ENCODE data around the gene SARDH. TPM values are rescaled to one million over a fixed set of nuclear protein-coding genes. Genes with fewer than 3 reads are reported as not detected.
A peak's percentile ranks its signal among the peaks of the same experiment; 100 is the strongest.

Gene SARDH
- total RNA-seq, 1 experiment from 2014 or later: 5.3 TPM

DNA sequence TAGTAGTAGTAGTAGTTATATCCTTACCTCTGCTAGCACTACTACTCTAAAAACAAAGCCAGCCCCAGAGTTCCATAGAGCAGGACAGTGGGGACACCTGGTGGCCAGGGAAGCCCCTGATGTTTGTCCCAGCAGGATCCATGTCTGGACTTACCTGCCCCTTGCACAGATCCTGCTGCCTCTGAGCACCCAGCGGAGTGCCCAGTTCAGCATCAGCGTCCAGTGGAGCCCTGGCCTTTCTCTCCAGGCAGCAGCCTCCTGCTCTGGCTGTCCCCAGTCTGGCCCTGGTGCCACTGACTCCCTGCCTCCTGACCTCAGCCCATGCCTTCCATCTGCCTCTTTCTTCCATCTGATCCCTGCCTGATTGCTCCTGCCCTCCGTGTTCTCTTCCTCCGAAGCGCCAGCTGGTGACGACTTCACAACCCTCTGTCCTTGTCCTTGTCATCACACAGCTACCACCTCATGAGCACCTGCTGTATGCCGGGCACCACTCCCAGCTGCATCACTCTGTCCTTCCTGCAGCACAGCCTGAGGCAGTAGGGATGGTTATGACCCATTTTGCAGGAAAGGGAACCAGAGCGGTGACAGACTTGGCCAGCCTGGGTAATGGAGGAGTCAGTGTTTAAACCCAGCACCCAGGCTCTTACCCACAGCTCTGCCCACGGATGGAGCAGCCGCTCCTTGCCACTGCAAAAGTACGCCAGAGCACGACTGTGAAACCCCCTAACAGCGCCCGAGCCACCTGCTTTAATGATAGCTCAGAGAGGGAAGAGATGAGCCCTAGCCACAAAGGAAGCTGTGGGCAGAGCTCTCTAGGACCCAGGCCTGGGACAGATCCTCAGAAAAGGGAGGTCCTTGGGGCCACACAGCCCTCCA, 11.5 kb downstream of the SARDH start:
- peak; percentile 68 for DNase-seq
- peaks cover 3 to 4% of the 10 kb centered on the region in 2 experiments; a peak in 4 of 5 replicates for H3K9me3 Mint-ChIP-seq

More for the DNA sequence above, 11.5 kb downstream of the SARDH start:
- Histone ChIP-seq H3K9me3 (ENCODE audit: control insufficient read depth, low read depth, low read length) (no peaks in the 10 kb centered on the region), H4K5ac (ENCODE audit: insufficient read length, low read depth, low read length) (no peak overlapping the region), H3K56ac (ENCODE audit: insufficient read length, low read depth, low read length) (no peak overlapping the region), H3K23ac (ENCODE audit: insufficient read length, low read depth, low read length) (no peak overlapping the region), H2BK15ac (ENCODE audit: low read depth, low read length) (no peak overlapping the region), H4K20me1 (ENCODE audit: control insufficient read depth, insufficient read depth, insufficient read length) (no peaks in the 10 kb centered on the region), H3K27me3 (ENCODE audit: insufficient read depth, low read length) (no peaks in the 10 kb centered on the region), H4K91ac (ENCODE audit: insufficient read length, low read depth, low read length) (no peak overlapping the region), H2BK120ac (ENCODE audit: low read depth, low read length, poor library complexity, severe bottlenecking) (no peak overlapping the region), H3K4ac (ENCODE audit: low read depth, low read length) (no peak overlapping the region), H3K18ac (ENCODE audit: insufficient read length, low read depth, low read length) (no peak overlapping the region), H2AFZ (ENCODE audit: low read length) (no peak overlapping the region), H3T11ph (ENCODE audit: low read length) (no peak overlapping the region), H3K79me2 (ENCODE audit: insufficient read depth, low read length) (no peaks in the 10 kb centered on the region), H3K79me1 (ENCODE audit: insufficient read depth, low read depth, low read length, poor library complexity, severe bottlenecking) (no peaks in the 10 kb centered on the region), H3K4me2 (ENCODE audit: insufficient read depth, insufficient read length, low read length) (no peak overlapping the region), H2BK5ac (ENCODE audit: insufficient read length, low read length) (no peak overlapping the region), H3K14ac (ENCODE audit: insufficient read depth, low read length) (no peak overlapping the region), H3K23me2 (ENCODE audit: insufficient read length, low read depth, low read length, poor library complexity, severe bottlenecking) (no peaks in the 10 kb centered on the region), H2AK5ac (ENCODE audit: insufficient read length, low read length) (no peak overlapping the region), H3K9ac (ENCODE audit: extremely low read depth, insufficient read length, low read length) (no peak overlapping the region), H3K4me1 (ENCODE audit: insufficient read depth, low read length) (no peaks in the 10 kb centered on the region), H2BK12ac (ENCODE audit: insufficient read length, low read depth, low read length) (no peak overlapping the region), H4K8ac (replicated peaks; ENCODE audit: insufficient read length, low read depth, low read length) (no peak overlapping the region), H3K27ac (ENCODE audit: insufficient read length, low read depth, low read length) (no peak overlapping the region), H2BK20ac (ENCODE audit: low read depth, low read length, poor library complexity, severe bottlenecking) (no peak overlapping the region)
- Mint-ChIP-seq H3K27me3 (ENCODE audit: low read depth) (peaks cover 16% of the 10 kb centered on the region; the same call in 1 of the 2 replicates), H3K27ac (no peak overlapping the region), H3K36me3 (ENCODE audit: insufficient read depth in 1 of 3, low read depth in 3 of 3) (peaks cover 0 to 3% (median 2%) of the 10 kb centered on the region in 3 experiments; a peak in 2 of 7 replicates), H3K4me3 (no peak overlapping the region), H3K4me1 (0 out of 4 replicates have a peak, but pooled peaks cover 0 to 3% of the 10 kb centered on the region in 2 experiments)
- no CpG with 5 or more reads among the region's 14 CpGs for WGBS (ENCODE audit: extremely low coverage, insufficient read length, low lambda C conversion rate)
- TF ChIP-seq, protein P1, sequence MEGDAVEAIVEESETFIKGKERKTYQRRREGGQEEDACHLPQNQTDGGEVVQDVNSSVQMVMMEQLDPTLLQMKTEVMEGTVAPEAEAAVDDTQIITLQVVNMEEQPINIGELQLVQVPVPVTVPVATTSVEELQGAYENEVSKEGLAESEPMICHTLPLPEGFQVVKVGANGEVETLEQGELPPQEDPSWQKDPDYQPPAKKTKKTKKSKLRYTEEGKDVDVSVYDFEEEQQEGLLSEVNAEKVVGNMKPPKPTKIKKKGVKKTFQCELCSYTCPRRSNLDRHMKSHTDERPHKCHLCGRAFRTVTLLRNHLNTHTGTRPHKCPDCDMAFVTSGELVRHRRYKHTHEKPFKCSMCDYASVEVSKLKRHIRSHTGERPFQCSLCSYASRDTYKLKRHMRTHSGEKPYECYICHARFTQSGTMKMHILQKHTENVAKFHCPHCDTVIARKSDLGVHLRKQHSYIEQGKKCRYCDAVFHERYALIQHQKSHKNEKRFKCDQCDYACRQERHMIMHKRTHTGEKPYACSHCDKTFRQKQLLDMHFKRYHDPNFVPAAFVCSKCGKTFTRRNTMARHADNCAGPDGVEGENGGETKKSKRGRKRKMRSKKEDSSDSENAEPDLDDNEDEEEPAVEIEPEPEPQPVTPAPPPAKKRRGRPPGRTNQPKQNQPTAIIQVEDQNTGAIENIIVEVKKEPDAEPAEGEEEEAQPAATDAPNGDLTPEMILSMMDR (conservative IDR thresholded peaks at IDR 0.05): peak; percentile 79

Measured in H9 (cell line).